Skeletal muscle tissue (tissue), 4 donors: ENCODE data around the gene HSD17B14. TPM values are rescaled to one million over a fixed set of nuclear protein-coding genes. Genes with fewer than 3 reads are reported as not detected.
"Not testable (repeated sequence)": the region's sequence is repeated elsewhere in the genome, so short reads cannot be mapped to it uniquely, and the experiment has no call there.

Experiments
- H3K27ac ChIP-seq: one replicate; pipeline ENCODE4 v1.7.0; 2013; ENCODE audit warnings: mild to moderate bottlenecking, low read depth, low read length, inconsistent platforms
- H3K27me3 ChIP-seq, 3 donors: one replicate each; pipeline ENCODE4 v1.7.0; 2013; ENCODE audit warnings: low read length in 3 of 3; ENCODE audit not compliant: control insufficient read depth in 3 of 3, insufficient read depth in 3 of 3
- H3K36me3 ChIP-seq, 3 donors: one replicate each; pipeline ENCODE4 v1.7.0; 2013; ENCODE audit warnings: low read length in 3 of 3; ENCODE audit not compliant: control insufficient read depth in 3 of 3, insufficient read depth in 3 of 3
- H3K4me1 ChIP-seq, 3 donors: one replicate each; pipeline ENCODE4 v1.7.0; 2013; ENCODE audit warnings: low read length in 3 of 3, mild to moderate bottlenecking in 3 of 3; ENCODE audit not compliant: control insufficient read depth in 3 of 3, insufficient read depth in 3 of 3
- H3K4me3 ChIP-seq, 3 donors: one replicate each; pipeline ENCODE4 v1.7.0; 2013; ENCODE audit warnings: low read length in 3 of 3
- H3K9ac ChIP-seq, 3 donors: one replicate each; pipeline ENCODE4 v1.7.0; 2013; ENCODE audit warnings: low read length in 3 of 3, mild to moderate bottlenecking in 3 of 3, moderate library complexity in 2 of 3, low read depth in 1 of 3
- H3K9me3 ChIP-seq, 3 donors: one replicate each; pipeline ENCODE4 v1.7.0; 2013; ENCODE audit warnings: low read length in 3 of 3; ENCODE audit not compliant: control insufficient read depth in 3 of 3
- total RNA-seq: library from RNA; depleted of rRNA; stranded (reverse); fragments of >200 nt; gene quantifications from one replicate; pipeline ENCODE4 v1.2.3, GENCODE V29; 2014
- donor health status: Osteomylitis.

Gene HSD17B14
- total RNA-seq, 1 donor from 2014 or later = 0.52 TPM

GRCh38 chr19:48874303-48875135, 38.2 kb upstream of the HSD17B14 start:
- peaks cover 36 to 43% (median 42%) of the 10 kb centered on the region in 3 donors for H3K4me1 ChIP-seq
- peak overlapping the region; percentile 100 for H3K27ac ChIP-seq
- H3K9ac ChIP-seq = peak overlapping the region; percentile 100
- peak overlapping the region; percentile 94 to 100 (median 97) for H3K4me3 ChIP-seq
- peaks cover 26 to 41% (median 37%) of the 10 kb centered on the region in 3 donors for H3K36me3 ChIP-seq
- H3K27me3 ChIP-seq = no peaks in the 10 kb centered on the region
- no peaks in the 10 kb centered on the region for H3K9me3 ChIP-seq

GRCh38 chr19:48873476-48874302, 37.4 kb upstream of the HSD17B14 start:
- peak overlapping the region; percentile 100 for H3K27ac ChIP-seq
- no peaks in the 10 kb centered on the region for H3K9me3 ChIP-seq
- H3K9ac ChIP-seq = peak overlapping the region; percentile 100
- peaks cover 26 to 41% (median 37%) of the 10 kb centered on the region in 3 donors for H3K36me3 ChIP-seq
- no peaks in the 10 kb centered on the region for H3K27me3 ChIP-seq
- peaks cover 39 to 48% (median 45%) of the 10 kb centered on the region in 3 donors for H3K4me1 ChIP-seq
- H3K4me3 ChIP-seq = peak overlapping the region; percentile 94 to 100 (median 97)

GRCh38 chr19:48872884-48873475, 36.7 kb upstream of the HSD17B14 start:
- Histone ChIP-seq H3K36me3 (peaks cover 25 to 41% (median 33%) of the 10 kb centered on the region in 3 donors), H3K27me3 (no peaks in the 10 kb centered on the region), H3K9ac (peak overlapping the region; percentile 100), H3K27ac (peak overlapping the region; percentile 100), H3K4me3 (peak overlapping the region; percentile 94 to 100 (median 97)), H3K4me1 (peaks cover 46 to 48% (median 48%) of the 10 kb centered on the region in 3 donors), H3K9me3 (no peaks in the 10 kb centered on the region)

GRCh38 chr19:48872182-48872883, 36.0 kb upstream of the HSD17B14 start, which contains the start of gene PPP1R15A:
Gene PPP1R15A, plus strand, starts transcription at chr19:48872421. Its CDS starts 813 bp downstream, at chr19:48873234.
- peaks cover 43 to 51% (median 51%) of the 10 kb centered on the region in 3 donors for H3K4me1 ChIP-seq
- H3K27ac ChIP-seq = peak within 1 kb of the TSS; percentile 100
- H3K9ac ChIP-seq = peak within 1 kb of the TSS; percentile 100
- no peaks in the 10 kb centered on the region for H3K27me3 ChIP-seq
- no peaks in the 10 kb centered on the region for H3K9me3 ChIP-seq
- H3K36me3 ChIP-seq = peaks cover 20 to 39% (median 33%) of the 10 kb centered on the region in 3 donors
- H3K4me3 ChIP-seq = peak within 1 kb of the TSS; percentile 94 to 100 (median 97)

GRCh38 chr19:48871471-48872181, 35.3 kb upstream of the HSD17B14 start:
- Histone ChIP-seq H3K9ac (peak overlapping the region in 2 of 3 donors; percentile 61 to 66), H3K27ac (peak overlapping the region; percentile 100), H3K36me3 (peaks cover 20 to 38% (median 33%) of the 10 kb centered on the region in 3 donors), H3K4me1 (peaks cover 47 to 55% (median 55%) of the 10 kb centered on the region in 3 donors), H3K4me3 (peak overlapping the region in 2 of 3 donors; percentile 42 to 94)
- not testable (repeated sequence) for H3K9me3 ChIP-seq, H3K27me3 ChIP-seq

- Histone ChIP-seq H3K9ac (no peak overlapping the region), H3K27ac (no peak overlapping the region), H3K27me3 (no peaks in the 10 kb centered on the region), H3K4me3 (no peak overlapping the region), H3K4me1 (peaks cover 33 to 47% (median 39%) of the 10 kb centered on the region in 3 donors), H3K9me3 (no peaks in the 10 kb centered on the region), H3K36me3 (peaks cover 16 to 24% (median 22%) of the 10 kb centered on the region in 3 donors)
Observed at GRCh38 chr19:48870048-48870447, 33.8 kb upstream of the HSD17B14 start.

GRCh38 chr19:48868114-48868886, 32.0 kb upstream of the HSD17B14 start, which contains the start of gene PLEKHA4:
Gene PLEKHA4, minus strand, starts transcription at chr19:48868617. Its CDS starts 997 bp downstream, at chr19:48867620.
- no peaks in the 10 kb centered on the region for H3K9me3 ChIP-seq
- peaks cover 17 to 33% (median 25%) of the 10 kb centered on the region in 3 donors for H3K4me1 ChIP-seq
- peaks cover 1 to 9% (median 6%) of the 10 kb centered on the region in 3 donors for H3K36me3 ChIP-seq
- H3K27me3 ChIP-seq = no peaks in the 10 kb centered on the region
- peak within 1 kb of the TSS; percentile 67 to 81 (median 76) for H3K9ac ChIP-seq
- H3K27ac ChIP-seq = peak within 1 kb of the TSS; percentile 85
- peak within 1 kb of the TSS; percentile 46 to 72 (median 58) for H3K4me3 ChIP-seq

- H3K4me1 ChIP-seq = peaks cover 15 to 34% (median 27%) of the 10 kb centered on the region in 3 donors
- peak overlapping the region; percentile 67 to 81 (median 68) for H3K9ac ChIP-seq
- peak overlapping the region; percentile 85 for H3K27ac ChIP-seq
- peak overlapping the region; percentile 46 to 72 (median 58) for H3K4me3 ChIP-seq
- no peaks in the 10 kb centered on the region for H3K9me3 ChIP-seq
- peaks cover 0 to 6% (median 4%) of the 10 kb centered on the region in 3 donors for H3K36me3 ChIP-seq
- no peaks in the 10 kb centered on the region for H3K27me3 ChIP-seq
Observed at GRCh38 chr19:48867746-48868113, 31.4 kb upstream of the HSD17B14 start.
